GM13976 (cell line): ENCODE data around the gene TMEM132A.
A peak's percentile ranks its signal among the peaks of the same experiment; 100 is the strongest.

ENCODE experiments used
- DNase-seq: peaks from one replicate; pipeline ENCODE4 v3.0.0; 2012; ENCODE audit warnings: low spot score
- CTCF ChIP-seq: IDR thresholded peaks from 2 replicates; pipeline ENCODE4 v1.5.1; 2012; ENCODE audit warnings: borderline replicate concordance, mild to moderate bottlenecking; ENCODE audit not compliant: insufficient read depth; ENCODE audit errors: extremely low read depth, missing control alignments, control extremely low read depth
- in situ Hi-C: fragments of 300-500 bp; cut with MboI; formaldehyde crosslinking; loops from one replicate; pipeline ENCODE4 v1.12.0; 2022; ENCODE audit warnings: low sequenced_read_pairs, mixed read lengths, inconsistent platforms; ENCODE audit not compliant: unreplicated experiment

TMEM132A gene, protein sequence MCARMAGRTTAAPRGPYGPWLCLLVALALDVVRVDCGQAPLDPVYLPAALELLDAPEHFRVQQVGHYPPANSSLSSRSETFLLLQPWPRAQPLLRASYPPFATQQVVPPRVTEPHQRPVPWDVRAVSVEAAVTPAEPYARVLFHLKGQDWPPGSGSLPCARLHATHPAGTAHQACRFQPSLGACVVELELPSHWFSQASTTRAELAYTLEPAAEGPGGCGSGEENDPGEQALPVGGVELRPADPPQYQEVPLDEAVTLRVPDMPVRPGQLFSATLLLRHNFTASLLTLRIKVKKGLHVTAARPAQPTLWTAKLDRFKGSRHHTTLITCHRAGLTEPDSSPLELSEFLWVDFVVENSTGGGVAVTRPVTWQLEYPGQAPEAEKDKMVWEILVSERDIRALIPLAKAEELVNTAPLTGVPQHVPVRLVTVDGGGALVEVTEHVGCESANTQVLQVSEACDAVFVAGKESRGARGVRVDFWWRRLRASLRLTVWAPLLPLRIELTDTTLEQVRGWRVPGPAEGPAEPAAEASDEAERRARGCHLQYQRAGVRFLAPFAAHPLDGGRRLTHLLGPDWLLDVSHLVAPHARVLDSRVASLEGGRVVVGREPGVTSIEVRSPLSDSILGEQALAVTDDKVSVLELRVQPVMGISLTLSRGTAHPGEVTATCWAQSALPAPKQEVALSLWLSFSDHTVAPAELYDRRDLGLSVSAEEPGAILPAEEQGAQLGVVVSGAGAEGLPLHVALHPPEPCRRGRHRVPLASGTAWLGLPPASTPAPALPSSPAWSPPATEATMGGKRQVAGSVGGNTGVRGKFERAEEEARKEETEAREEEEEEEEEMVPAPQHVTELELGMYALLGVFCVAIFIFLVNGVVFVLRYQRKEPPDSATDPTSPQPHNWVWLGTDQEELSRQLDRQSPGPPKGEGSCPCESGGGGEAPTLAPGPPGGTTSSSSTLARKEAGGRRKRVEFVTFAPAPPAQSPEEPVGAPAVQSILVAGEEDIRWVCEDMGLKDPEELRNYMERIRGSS

DNA sequence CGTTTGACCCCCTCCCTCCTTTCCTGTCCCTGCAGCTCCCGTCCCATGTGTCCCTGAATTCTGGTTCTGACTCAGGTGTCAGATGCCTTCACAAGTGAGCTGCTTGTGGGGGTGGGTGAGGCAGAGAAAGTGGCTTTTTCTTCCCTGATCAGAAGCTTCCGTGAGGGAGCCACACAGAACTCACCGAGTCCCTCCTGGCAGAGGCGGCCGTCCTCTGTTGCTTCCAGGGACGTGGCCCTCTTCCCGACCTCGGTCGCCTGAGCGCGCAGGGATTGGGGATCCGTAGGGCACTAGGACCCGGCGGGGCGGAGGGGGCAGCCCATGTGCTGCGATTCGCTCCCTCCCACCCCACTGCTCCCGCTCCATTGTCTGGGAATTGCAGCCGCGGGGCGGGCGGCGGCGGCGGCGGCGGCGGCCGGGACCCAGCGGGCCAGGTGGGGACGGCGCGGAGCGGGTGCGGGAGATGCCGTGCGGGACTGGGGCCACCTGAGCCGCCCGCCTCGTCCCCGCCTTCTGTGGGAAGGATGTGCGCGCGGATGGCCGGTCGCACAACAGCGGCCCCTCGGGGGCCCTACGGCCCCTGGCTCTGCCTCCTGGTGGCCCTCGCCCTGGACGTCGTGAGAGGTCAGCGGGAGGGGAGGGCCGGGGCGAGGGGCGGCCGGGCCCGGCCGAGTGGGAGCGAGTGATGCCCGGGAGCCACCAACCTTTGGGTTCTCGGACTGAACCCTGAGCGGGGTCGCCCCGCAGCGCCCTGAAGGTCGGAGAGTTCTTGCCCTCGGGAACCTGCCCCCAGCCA lies at the start of gene TMEM132A:
Gene TMEM132A (plus strand): TSS at position 351 of the 796 bp plus-strand sequence. CDS start 174 bp downstream, at position 525.
- peak; percentile 79 for DNase-seq
- TF ChIP-seq CTCF = no peak
- in situ Hi-C loops = no loop called here

DNA sequence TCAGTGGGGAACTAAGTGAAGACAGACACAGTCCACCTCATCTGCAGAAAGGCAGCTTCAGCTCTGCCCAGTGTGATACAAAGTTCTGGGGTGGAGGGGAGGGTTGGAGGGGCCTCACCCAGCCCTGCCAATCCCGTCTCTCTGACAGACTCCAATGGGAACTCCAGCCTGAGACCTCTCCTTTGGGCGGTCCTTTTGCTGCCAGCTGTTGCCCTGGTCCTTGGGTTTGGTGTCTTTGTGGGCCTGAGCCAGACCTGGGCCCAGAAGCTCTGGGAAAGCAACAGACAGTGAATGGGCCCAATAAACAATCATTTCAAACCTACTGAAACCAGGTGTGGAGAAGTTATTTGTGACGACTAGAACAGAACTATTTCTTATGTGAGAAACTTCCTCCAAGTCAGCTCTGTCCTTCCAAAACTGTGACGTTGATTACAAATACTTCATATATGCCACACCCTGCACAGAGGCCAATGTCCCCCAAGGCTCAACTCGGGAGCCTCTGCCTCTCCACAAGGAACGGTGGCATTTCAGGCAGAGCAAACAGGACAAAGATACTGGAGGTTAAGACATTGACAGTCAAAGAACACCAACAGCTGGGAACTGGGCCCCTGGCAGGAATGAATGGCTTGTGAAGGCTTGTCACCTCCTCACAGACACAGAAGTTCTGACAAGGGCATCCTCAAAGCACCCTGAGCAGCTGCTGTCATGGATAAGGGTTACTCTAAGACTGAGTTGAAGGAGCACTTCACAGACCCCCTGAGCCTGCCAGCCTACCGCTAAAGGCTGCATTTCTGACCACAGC lies 48.7 kb upstream of the TMEM132A start:
- DNase-seq = no peak
- no peak for TF ChIP-seq CTCF
- in situ Hi-C loops = no loop called here

GRCh38 chr11:60876168-60876485 lies 48.1 kb upstream of the TMEM132A start:
- no peak for TF ChIP-seq CTCF
- in situ Hi-C loops = no loop called here
- no peak for DNase-seq

- DNase-seq = no peak
- TF ChIP-seq CTCF = no peak
- in situ Hi-C loops = no loop called here
These were observed 45.8 kb upstream of the TMEM132A start for GRCh38 chr11:60878245-60879101.

- TF ChIP-seq CTCF = no peak
- in situ Hi-C loops = no loop called here
- no peak for DNase-seq
These were observed 45.2 kb upstream of the TMEM132A start for GRCh38 chr11:60879104-60879503.
